Mucosa of gallbladder (tissue), 1 donor: Measurements from ENCODE around the gene SIAH2. TPM values are rescaled to one million over a fixed set of nuclear protein-coding genes. Genes with fewer than 3 reads are reported as not detected.
"Not testable (repeated sequence)": the region's sequence is repeated elsewhere in the genome, so short reads cannot be mapped to it uniquely, and the experiment has no call there.

ENCODE experiments used
- DNase-seq: peaks from one replicate; pipeline ENCODE4 v3.0.0-alpha.2; 2020; ENCODE audit warnings: low spot score
- total RNA-seq: library from RNA; stranded (reverse); gene quantifications from one replicate; pipeline ENCODE4 v1.2.1, GENCODE V29; 2021
- donor health status: DM: no; HTN: no; CAD: no.

SIAH2 gene, protein sequence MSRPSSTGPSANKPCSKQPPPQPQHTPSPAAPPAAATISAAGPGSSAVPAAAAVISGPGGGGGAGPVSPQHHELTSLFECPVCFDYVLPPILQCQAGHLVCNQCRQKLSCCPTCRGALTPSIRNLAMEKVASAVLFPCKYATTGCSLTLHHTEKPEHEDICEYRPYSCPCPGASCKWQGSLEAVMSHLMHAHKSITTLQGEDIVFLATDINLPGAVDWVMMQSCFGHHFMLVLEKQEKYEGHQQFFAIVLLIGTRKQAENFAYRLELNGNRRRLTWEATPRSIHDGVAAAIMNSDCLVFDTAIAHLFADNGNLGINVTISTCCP
- total RNA-seq = 33.7 TPM

DNA sequence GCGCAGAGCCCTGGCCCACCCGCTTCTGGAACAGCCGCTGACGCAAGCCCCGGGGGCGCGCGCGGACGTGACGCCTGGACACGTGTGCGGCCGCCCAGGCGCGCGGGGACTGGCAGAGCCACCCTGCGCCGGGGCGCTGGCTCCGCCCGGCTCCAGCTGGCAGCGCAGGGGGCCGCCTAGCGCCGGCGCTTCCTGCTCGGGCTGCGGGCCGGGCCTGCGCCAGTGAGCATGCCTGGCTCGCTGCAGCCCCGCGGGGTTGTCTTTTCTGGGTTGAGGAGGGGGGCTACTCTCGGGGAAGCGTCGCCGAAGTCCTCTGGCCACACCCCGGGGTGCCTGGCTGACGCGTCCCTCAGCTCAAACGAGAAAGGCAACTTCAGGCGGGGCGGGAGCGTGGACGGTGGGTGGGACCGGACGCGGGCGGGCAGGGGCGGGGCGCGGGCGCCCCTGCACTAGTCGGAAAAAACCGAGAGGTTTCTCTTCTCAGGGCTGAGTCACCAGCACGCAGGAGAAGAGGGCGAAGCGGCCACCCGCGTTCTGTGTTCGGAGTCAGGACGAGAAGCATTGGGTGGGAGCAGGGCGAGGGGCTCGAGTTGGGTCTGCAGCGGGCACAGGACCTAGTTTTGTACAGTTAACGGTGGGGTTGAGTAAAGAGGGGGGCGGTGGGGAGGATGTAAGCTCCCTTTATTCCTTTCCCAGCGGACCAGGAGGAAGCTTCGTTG lies at the start of gene SIAH2:
Gene SIAH2, minus strand, starts transcription at position 48 of the 719 bp plus-strand sequence. CDS start 320 bp downstream, outside the sequence.
- DNase-seq = peak; percentile 95

DNA sequence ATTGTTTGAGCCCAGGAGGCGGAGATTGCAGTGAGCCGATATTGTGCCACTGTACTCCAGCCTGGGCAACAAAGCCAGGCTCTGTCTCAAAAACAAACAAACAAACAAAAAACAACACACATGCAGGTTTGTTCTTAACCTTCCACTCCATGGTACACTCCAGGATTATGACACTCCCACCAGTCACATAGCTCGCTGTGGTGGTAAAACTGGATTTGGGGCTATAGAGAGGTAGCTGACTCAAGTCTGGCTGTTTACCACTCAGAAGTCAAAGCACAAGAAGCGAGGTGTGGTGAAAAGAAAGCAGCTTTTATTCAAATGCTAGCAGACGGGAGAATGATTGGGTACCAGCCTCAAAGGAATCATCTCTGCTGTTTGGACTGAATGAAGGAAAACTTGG lies 49.0 kb upstream of the SIAH2 start:
- no peak for DNase-seq

DNA sequence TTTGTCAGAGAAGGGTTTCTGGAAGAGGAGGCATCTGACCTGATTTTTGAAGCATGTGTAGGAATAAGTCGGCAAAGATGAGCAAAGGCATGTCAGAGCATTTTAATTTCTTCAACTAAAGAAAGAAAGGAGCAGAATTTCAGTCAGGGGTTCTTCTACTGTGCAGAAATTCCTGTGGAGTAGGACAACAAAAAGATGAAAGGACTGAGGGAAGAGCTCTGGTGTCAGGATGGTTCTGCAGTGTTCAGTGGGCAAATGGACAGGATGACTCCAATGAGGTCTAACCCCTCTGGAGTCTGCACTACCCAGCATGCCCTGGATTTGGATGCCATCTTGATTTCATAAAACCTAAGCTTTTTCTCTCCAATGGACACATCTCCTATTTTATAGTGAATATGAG lies 47.7 kb upstream of the SIAH2 start:
- DNase-seq = no peak

DNA sequence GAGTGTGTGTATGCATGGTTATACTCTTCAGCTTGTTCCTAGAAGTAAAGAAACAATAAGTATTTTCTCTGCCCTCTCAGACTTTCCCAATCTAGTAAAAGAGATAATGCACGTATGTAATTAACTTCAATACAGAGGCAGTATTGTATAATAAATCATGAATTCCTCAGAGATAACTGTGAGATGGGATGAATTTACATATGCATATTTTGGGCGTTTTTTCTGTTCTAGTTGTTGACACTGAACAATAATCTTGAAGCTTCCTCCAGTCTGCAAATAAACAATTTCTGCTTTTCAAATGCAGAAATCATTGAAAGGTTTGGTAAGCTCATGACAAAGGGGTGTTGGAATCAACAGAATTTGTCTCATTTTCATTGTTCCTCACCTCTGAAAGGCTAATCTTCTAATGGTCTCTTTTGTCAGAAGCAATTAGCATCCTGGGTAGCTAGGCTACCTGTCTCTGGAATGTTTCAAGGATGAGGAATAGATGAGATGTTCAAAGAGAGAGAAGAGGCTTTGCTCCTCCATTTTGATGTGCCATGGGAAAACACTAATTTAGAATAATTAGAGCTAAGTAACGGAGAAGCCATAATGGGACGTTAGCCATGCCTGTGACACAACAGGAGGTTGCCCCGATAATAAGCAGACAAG lies 43.3 kb upstream of the SIAH2 start:
- no peak for DNase-seq

DNA sequence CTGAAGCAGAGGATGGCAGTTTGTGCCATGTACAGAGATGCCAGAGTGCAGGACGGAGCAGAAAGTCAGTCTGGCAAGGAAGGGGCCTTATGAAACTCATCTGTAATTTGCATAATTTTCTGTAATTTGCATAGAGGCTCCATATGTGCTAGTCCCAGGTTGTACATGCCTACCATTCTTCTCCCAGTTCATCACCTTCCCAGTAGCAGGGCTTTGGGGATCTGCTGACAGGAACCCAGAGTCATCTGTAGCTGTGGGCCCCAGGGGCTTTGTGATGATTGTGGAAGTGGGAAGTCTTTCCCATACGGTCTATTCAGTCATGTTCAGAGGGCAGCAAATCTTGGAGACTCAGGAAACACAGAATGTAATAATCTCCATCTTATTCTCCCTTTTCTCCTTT lies 42.4 kb upstream of the SIAH2 start:
- DNase-seq = no peak

DNA sequence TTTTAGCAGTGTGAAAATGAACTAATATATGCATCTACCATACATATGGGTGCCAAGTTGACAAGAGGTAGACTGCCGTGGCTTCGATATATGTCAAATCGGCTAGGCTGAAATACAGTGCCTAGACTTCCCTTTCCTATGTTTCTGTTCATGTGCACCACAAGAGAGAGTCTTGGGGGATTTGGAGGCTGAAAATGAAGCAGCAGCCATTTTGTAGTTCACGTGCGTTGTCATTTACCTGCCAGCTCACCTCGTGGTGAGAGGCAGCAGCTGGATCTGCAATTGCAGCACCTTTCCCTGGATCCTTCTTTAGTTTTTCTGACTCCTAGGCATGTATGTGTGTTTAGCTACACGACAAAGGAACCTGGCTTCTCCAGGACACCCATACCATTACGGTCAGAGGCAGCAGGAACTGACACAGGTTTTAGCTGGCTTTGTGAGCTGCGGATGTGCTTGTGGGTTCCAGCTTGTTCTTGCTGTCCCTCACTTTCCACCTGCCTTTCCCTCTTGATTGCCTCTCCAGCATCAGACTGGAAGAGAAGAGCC lies 40.5 kb upstream of the SIAH2 start:
- DNase-seq = no peak

DNA sequence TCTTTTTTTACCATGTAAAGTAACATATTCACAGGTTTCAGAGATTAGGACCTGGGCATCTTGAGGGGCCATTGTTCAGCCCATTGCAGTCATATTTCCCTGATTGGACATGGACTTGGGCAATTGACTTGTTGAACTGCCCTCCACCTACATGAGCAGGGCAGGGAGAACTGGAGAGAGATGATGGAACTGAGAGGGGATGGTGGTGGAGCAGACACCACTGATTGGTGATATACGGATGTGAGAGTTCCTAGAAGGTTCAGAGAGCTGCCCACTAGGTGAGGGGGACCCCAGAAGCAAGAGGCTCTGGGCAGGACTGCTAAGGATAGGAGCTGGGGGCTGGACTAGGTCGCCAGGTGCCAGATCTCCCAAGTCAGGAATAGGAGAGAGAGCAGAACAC lies 37.8 kb upstream of the SIAH2 start:
- no peak for DNase-seq

DNA sequence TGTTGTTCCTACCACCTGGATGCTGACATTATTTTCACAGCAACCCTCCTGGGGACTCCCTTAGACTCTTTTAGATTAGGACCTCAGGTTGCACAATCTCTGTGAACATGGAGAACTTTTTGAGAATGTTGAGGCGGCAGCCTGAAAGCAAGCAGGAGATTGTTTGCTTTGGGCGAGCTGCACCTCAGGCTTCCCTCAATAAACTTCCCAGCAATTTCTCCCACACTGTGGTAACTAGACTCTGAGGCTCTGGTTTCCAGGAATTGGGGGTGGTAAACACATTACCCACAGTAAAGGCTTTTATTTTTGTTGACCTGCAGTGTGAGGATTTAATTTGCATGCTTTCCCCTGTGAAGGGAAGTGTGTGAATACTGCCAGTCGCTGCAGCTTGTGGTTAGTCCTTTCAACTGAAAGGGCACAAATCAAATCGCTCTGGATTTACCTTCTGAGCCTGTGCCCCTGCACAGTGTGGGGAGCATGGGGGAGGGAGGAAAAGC lies 35.2 kb upstream of the SIAH2 start:
- no peak for DNase-seq

DNA sequence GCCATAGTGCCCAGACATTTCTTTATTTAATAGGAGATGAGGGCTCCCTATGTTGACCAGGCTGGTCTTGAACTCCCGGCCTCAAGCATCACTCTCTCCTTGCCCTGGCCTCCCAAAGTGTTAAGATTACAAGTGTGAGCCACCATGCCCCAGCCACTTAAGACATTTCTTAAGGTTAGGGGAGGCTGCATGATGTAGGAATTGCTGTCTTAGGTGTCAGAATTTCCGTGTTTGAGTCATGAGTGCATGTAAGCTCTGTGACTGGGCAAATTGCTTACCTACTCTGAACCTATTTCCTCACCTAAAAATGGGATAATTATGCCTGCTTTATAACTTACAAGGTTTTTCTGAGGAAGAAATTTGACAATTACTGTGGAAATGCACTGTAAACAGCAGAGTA lies 34.2 kb upstream of the SIAH2 start:
- DNase-seq = no peak

DNA sequence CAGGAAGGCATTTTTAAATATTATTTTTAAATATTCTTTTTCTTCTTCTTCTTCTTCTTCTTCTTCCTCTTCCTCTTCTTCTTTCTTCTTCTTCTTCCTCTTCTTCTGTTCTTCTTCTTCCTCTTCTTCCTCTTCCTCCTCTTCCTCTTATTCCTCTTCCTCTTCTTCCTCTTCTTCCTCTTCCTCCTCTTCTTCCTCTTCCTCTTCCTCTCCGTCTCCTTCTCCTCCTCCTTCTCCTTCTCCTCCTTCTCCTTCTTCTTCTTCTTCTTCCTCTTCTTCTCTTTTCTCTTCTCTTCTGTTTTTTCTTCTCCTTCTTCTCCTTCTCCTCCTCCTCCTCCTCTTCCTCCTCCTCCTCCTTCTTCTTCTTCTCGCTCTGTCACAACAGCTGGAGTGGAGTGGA lies 33.6 kb upstream of the SIAH2 start:
- not testable (repeated sequence) for DNase-seq

DNA sequence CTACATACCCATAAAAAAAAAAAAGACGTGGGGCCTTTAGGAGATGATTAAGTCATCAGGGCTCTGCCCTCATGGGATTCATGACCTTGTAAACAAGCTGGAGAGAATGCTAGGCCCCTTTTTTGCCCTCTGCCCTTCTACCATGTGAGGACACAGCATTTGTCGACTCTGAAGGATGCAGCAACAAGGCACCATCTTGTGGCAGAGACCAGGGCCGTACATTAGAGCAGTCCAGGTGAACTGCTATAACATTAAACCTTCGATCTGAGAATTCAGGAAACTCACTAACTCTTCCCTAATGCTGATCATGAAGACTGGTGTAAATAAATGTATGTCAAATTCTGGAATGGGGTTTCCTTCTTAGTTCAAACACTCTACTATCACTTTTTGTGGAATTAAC lies 30.7 kb upstream of the SIAH2 start:
- no peak for DNase-seq

DNA sequence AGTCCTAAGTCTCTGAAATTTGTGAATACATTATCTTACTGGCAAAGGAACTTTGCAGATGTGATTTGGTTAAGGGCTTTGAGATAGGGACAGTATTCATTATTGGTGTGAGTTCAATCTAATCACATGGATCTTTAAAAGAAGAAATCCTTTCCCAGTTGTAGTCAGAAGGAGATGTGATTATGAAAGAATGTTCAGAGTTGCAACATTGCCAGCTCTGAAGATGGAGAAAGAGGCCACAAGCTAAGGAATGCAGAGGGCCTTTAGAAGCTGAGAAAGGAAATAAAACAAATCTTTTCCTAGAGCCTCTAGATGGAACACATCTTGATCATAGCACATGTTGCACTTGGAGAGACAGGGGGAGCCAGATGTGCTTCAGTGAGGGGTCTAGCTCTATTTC lies 27.7 kb upstream of the SIAH2 start:
- no peak for DNase-seq

DNA sequence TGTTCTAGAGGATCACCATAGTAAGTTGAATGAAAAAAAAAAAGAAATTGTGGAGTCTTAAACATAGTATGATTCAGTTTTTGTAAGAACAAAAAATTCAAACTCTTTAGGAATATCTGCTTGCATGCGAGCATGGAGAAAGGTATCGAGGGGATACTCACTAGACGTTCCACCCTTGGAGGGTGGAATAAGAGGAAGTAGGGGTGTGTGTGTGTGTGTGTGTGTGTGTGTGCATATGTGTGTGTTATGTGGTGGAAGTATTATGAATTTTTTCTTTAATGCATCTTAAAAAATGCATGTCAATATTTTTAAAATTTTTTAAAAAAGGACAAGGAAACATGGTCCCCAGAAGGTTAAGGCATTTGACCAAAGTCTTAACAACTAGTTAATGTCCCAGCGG lies 26.5 kb upstream of the SIAH2 start:
- no peak for DNase-seq

DNA sequence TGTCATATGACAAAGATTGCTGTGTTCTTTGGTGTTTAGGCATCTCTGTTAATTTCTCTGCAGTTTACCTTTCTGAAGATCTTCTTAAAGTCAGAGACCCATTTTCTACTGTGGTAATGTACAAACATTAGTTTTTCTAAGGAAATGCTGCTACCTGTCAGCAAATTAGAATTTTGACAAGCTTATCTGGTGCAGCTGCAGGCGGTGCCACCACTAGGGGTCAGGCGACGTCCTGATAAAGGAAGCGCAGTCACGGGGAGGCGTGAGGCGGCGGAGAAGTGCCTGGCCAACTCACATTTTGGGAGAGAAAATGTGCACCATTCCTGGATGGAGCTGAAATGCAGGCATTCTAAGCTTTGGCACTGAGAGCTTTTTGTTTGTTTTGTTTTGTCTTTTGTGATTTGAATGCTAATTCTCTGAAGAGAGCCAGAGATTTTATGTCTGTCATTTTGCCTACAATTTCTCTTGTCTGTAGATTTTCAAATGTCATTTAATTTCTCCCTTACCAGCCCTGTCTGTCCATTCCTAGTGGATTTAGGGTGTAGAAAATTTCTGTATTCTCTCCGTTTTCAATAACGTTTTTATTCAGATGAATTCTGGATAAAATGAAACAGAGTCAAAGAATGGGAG lies 24.9 kb upstream of the SIAH2 start:
- peak; percentile 81 for DNase-seq

DNA sequence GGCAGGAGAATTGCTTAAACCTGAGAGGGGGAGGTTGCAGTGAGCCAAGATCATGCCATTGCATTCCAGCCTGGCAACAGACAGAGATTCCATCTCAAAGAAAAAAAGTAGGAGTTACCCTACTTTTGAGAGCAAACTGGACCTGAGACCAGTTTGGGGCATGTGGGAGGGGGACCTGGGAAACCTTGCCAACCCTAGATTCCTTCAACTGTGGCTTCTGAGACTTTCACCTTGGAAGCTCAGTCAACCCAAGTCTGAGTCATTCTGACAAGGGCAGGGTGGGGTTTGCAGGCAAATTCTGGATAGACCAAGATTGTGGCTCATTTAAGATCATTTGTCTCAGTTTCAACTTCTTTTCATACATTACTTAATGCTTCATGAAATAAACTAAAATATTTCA lies 23.8 kb upstream of the SIAH2 start:
- no peak for DNase-seq

DNA sequence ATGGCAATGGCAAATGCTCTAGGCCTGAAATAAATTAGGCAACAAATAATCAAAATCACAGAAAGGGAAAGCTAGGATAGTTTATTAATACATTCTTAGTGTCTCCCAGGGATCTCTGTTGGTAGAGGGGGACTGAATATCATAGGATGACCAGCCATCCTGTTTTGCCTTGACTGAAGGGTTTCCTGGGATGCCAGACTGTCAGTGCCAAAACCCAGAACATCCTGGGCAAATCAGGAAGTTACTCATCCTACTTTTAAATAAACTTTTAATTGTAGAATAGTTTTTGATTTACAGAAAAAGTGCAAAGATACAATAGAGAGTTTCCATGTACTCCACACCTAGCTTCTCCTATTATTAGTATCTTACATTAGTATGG lies 21.8 kb upstream of the SIAH2 start:
- no peak for DNase-seq

DNA sequence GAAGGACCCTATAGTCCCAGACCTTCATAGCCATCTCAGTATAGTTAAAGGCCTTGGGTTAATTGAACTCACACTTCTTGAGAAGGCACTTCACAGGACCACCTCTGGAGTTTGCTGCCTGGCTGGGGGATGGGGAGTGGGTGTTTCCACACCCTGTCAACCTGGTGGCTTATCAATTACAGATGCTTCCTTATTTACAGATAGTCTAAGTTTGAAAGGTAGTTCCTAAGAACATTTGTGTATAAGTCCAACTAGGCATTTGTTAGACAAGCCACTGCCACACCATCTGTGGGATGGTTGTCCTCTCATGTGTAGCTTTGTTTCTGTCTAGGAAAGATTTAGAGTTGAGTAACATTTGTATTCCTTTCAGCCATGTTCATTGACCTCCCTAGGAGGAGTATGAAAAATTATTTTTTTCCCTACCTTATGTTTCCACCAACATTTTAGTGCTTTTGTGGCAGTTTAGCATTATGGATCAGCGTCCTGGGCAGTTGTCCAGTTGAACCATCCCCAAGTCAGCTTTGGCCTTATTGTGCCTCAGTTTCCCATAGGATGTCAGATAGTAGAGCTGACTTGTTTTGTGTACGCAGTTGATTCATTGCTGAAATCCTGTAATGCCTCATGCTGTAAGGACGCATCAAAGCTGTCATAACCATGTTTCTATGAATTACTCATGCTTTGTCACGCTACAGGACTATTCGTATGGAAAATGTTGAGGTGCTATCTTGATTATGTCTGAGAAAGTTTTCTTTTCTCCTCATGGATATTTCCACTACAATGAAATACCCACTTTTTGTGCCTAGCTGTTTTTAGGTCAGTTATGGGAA lies 21.2 kb upstream of the SIAH2 start:
- DNase-seq = no peak

DNA sequence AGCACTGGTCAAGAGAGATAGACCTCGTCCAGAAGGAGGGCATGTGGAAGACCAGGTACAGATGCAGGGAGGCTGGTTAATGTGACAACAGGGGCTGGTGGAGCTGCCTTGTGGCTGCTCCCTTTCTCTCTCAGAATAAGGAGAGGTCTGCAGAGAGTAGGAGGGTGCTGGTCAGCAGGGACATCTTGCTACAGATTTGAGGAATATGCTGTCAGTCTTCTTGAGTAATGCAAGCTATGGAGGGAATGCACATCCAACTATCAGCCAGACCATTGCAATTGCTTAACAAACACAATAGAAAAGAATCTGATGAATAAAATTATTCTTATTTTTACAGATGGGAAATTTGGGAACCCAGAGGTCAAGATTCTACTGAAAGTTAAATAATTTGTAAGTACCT lies 20.3 kb upstream of the SIAH2 start:
- no peak for DNase-seq

DNA sequence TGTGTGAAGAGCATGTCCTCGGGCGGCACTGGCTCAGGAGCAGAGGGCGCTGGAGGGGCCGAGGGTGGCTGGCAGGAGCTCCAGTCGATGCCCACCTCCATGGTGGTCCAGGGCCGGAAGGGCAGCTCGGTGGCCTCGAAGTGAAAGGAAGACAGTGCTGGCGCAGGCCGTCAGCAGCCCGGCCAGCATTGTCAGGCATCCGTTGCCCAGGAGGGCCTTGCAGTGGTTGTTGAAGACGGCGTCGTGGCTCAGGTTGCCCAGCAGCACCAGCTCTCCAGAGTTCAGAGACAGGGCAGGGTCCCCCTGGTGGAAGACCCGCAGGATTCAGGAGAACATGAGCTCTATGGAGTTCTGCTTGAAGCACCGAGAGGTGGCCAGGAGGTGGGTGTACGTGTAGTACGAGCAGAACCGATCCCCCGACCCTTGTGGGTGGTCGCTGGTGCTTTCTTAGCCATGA lies 16.5 kb upstream of the SIAH2 start:
- no peak for DNase-seq

DNA sequence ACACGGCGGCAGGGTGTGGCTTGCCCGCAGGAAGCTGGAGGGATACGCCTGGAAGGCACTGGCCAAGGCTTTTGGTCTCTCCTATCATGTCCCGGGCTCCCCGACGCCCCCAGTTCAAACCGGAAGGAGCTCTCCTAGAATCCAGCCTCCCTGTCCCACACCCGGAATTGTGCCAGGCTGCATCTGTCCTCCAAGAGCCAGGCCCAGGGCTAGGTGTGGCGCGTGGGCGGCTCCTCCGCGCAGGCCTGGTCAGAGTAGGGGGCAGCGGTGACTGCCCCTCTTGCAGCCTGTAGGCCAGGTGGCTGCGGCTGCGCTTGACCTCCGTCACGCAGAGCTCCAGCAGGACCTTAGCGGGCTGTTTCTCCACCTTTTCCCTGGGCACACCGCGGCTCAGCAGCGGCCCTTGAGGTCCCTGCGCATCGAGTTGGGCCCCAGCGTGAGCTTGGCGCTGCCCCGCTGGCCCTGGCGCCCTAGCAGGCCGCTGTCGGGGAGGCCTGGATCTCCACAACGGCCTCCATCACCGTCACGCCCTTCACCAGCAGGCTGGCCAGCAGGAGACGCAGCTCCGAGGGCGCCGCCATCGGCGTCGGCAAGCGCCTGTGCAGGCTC lies 15.9 kb upstream of the SIAH2 start:
- DNase-seq = no peak
